PC-9 (cell line): ENCODE measurements around the gene KCNH1. TPM values are rescaled to one million over a fixed set of nuclear protein-coding genes. Genes with fewer than 3 reads are reported as not detected.

Experiments
- BruUV-seq: library from RNA; stranded (reverse); fragments of 400-500 nt; replicated peaks from 2 replicates; lab custom pipeline; 2021; lab: Mats Ljungman, UMichigan
- CTCF ChIA-PET: fragments of 300-600 bp; sonication (Branson Sonifier 250); formaldehyde crosslinking; loops from one replicate; lab custom pipeline; 2022; ENCODE audit warnings: antibody characterized with exemption; lab: Charles Lee
- POLR2A ChIA-PET: fragments of 300-600 bp; sonication (Branson Sonifier 250); formaldehyde crosslinking; loops from one replicate; lab custom pipeline; 2022; ENCODE audit warnings: antibody characterized with exemption; ENCODE audit not compliant: unreplicated experiment; lab: Charles Lee
- DNase-seq, 2 experiments: peaks; one replicate each; pipeline versions ENCODE4 v3.0.0 to v3.0.0-alpha.2; 2015 to 2022; ENCODE audit warnings: mixed read lengths in 1 of 2
- H2AFZ ChIP-seq: fragments of 200-600 bp; sonication (generic); 2 replicates; pipeline ENCODE4 v1.8.1; 2017; ENCODE audit warnings: antibody characterized with exemption
- H3F3A ChIP-seq: fragments of 200-600 bp; sonication (generic); 2 replicates; pipeline ENCODE4 v1.8.1; 2017; ENCODE audit warnings: antibody characterized with exemption, mild to moderate bottlenecking, low read depth; ENCODE audit not compliant: insufficient read depth
- H3K27ac ChIP-seq: fragments of 200-600 bp; sonication (generic); 2 replicates; pipeline ENCODE4 v1.6.1; 2016; ENCODE audit warnings: mixed run types
- H3K27me3 ChIP-seq: fragments of 200-600 bp; sonication (generic); 2 replicates; pipeline ENCODE4 v1.6.1; 2016; ENCODE audit warnings: low read depth, mixed run types; ENCODE audit not compliant: insufficient read depth
- H3K36me3 ChIP-seq: fragments of 200-600 bp; sonication (generic); 2 replicates; pipeline ENCODE4 v1.6.1; 2016; ENCODE audit warnings: low read depth, mixed run types
- H3K4me1 ChIP-seq: fragments of 200-600 bp; sonication (generic); replicated peaks from 2 replicates; pipeline ENCODE4 v1.6.1; 2016; ENCODE audit warnings: mixed run types; ENCODE audit not compliant: insufficient read depth
- H3K4me2 ChIP-seq: fragments of 200-600 bp; sonication (generic); 2 replicates; pipeline ENCODE4 v1.6.1; 2017; ENCODE audit warnings: mixed run types
- H3K4me3 ChIP-seq: fragments of 200-600 bp; sonication (generic); 2 replicates; pipeline ENCODE4 v1.6.1; 2016; ENCODE audit warnings: mixed run types
- H3K79me2 ChIP-seq: fragments of 200-600 bp; sonication (generic); 2 replicates; pipeline ENCODE4 v1.6.1; 2017; ENCODE audit warnings: low read depth, mixed run types
- H3K9me2 ChIP-seq: fragments of 200-600 bp; sonication (generic); 2 replicates; pipeline ENCODE4 v1.8.1; 2017; ENCODE audit warnings: mild to moderate bottlenecking; ENCODE audit not compliant: insufficient read depth
- H3K9me3 ChIP-seq: fragments of 200-600 bp; sonication (generic); 2 replicates; pipeline ENCODE4 v1.8.1; 2016; ENCODE audit warnings: low read depth; ENCODE audit not compliant: insufficient read depth
- H4K20me1 ChIP-seq: fragments of 200-600 bp; sonication (generic); 2 replicates; pipeline ENCODE4 v1.8.1; 2017; ENCODE audit not compliant: insufficient read depth
- EZH2 ChIP-seq: fragments of 200-600 bp; sonication (generic); IDR thresholded peaks from 2 replicates; pipeline ENCODE4 v1.8.0; 2017; ENCODE audit warnings: antibody characterized with exemption, low read depth
- intact Hi-C: fragments of 100-400 bp; cut with micrococcal nuclease; formaldehyde crosslinking; loops from one replicate; pipeline ENCODE4 v1.10.0; 2022; ENCODE audit not compliant: unreplicated experiment
- total RNA-seq: library from RNA; stranded (reverse); gene quantifications from 2 replicates; pipeline ENCODE4 v1.2.3, GENCODE V29; 2021
- TF ChIP-seq, protein P1 (sequence below): fragments of 200-600 bp; sonication (generic); conservative IDR thresholded peaks from 2 replicates; pipeline ENCODE4 v1.6.1; 2017; ENCODE audit warnings: mixed run types, antibody characterized with exemption, mild to moderate bottlenecking, moderate library complexity

KCNH1 gene
- total RNA-seq, 1 experiment from 2014 or later, result not detected

DNA sequence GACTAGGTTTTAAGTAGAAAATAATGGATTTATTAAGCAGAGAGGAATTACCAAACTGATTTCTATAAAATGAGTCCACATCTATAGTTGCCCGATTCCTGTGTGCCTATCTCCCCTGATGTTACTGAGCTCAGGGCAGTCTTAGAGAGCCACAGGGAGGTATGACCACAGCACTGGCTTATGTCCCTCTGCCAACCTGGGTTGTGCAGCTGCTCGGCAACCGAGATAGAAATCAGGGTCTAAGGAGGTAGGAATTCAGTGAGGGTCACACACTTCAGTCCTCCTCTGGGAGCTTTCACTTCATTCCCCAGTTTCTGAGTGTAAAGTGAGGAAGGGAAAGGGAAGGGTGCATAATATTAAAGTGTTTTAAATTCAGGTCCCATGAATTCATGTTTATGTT is 386.8 kb downstream of the KCNH1 start:
- CTCF ChIA-PET, result no interaction called here
- H3K27me3 ChIP-seq, result peaks cover 20% of the 10 kb centered on the region
- no peaks in the 10 kb centered on the region for H3K79me2 ChIP-seq
- no peak overlapping the region for H3K4me3 ChIP-seq
- TF ChIP-seq, protein P1, sequence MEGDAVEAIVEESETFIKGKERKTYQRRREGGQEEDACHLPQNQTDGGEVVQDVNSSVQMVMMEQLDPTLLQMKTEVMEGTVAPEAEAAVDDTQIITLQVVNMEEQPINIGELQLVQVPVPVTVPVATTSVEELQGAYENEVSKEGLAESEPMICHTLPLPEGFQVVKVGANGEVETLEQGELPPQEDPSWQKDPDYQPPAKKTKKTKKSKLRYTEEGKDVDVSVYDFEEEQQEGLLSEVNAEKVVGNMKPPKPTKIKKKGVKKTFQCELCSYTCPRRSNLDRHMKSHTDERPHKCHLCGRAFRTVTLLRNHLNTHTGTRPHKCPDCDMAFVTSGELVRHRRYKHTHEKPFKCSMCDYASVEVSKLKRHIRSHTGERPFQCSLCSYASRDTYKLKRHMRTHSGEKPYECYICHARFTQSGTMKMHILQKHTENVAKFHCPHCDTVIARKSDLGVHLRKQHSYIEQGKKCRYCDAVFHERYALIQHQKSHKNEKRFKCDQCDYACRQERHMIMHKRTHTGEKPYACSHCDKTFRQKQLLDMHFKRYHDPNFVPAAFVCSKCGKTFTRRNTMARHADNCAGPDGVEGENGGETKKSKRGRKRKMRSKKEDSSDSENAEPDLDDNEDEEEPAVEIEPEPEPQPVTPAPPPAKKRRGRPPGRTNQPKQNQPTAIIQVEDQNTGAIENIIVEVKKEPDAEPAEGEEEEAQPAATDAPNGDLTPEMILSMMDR, result no peak
- no peak for TF ChIP-seq EZH2
- H3K9me2 ChIP-seq, result no peaks in the 10 kb centered on the region
- BruUV-seq, result no TSS peak
- no peak overlapping the region for H3K4me2 ChIP-seq
- no peaks in the 10 kb centered on the region for H3K4me1 ChIP-seq
- no peak overlapping the region for H3K27ac ChIP-seq
- no peak overlapping the region for H2AFZ ChIP-seq
- no peaks in the 10 kb centered on the region for H3K9me3 ChIP-seq
- POLR2A ChIA-PET, result no interaction called here
- no peaks in the 10 kb centered on the region for H4K20me1 ChIP-seq
- intact Hi-C loops, result no loop called here
- no peak for DNase-seq
- no peaks in the 10 kb centered on the region for H3K36me3 ChIP-seq
- H3F3A ChIP-seq, result no peaks in the 10 kb centered on the region

DNA sequence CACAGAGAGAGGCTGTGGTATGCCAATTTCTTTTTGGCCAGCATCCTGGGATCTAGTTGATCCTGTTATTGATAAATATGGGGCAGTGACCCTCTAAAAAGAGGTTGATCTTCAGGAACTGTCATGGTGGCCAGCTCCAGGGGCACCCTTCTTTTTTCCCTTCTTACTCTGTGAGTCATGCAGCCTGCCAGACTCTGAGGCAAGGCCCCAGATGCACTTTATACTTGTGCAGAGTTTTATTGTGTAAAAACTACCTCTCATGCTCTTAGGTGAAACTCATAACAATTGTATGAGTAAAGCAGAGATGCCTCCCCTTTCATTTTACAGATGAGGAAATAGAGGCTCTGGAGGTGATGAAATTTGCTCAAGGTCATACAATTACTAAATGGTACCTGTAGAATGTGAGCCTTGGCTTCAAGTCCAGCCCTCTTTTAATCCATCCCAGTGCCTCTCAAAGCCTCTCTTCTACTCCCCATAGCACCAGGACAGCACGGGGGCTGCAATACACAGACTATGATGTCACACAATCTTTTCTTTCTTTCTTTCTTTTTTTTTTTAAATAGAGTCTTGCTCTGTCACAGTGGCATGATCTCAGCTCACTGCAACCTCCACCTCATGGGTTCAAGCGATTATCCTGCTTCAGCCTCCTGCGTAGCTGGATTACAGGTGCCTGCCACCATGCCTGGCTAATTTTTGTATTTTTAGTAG is 387.8 kb downstream of the KCNH1 start:
- intact Hi-C loops, result no loop called here
- Histone ChIP-seq H3K4me1 (no peaks in the 10 kb centered on the region), H3K9me2 (no peaks in the 10 kb centered on the region), H3K79me2 (no peaks in the 10 kb centered on the region), H2AFZ (no peak overlapping the region), H3K4me2 (no peak overlapping the region), H3K9me3 (no peaks in the 10 kb centered on the region), H3K36me3 (no peaks in the 10 kb centered on the region), H3K4me3 (no peak overlapping the region), H3F3A (no peaks in the 10 kb centered on the region), H3K27ac (no peak overlapping the region), H4K20me1 (no peaks in the 10 kb centered on the region), H3K27me3 (peaks cover 20% of the 10 kb centered on the region)
- TF ChIP-seq, protein P1, result no peak
- TF ChIP-seq EZH2, result no peak
- no peak for DNase-seq
- ChIA-PET POLR2A (no interaction called here), CTCF (no interaction called here)
- BruUV-seq, result no TSS peak

DNA sequence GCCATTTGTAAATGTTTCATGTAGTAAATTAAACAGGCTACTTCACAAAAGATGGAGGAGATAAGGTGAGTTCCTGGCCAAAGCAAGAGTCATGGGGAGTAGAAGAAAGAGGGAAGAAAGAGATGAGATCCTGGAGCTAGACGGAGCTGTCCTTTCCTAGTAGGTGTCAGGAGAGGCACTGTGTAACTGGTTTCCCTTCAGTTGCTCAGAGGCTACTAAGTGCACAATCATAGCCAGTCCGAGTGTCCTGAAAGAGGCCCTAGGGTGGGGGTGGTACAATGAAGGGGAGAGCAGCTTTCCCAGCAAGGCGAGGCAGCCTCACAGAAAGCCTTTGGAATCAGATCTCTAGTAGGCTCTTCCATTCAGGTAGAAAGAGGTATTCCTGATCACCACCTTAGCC is 390.9 kb downstream of the KCNH1 start:
- ChIA-PET POLR2A (no interaction called here), CTCF (no interaction called here)
- Histone ChIP-seq H3K36me3 (no peaks in the 10 kb centered on the region), H2AFZ (no peak overlapping the region), H3K9me3 (no peaks in the 10 kb centered on the region), H3K4me3 (no peak overlapping the region), H3K79me2 (no peaks in the 10 kb centered on the region), H3K27me3 (peaks cover 20% of the 10 kb centered on the region), H3K9me2 (no peaks in the 10 kb centered on the region; the same call in 1 of the 2 replicates), H4K20me1 (no peaks in the 10 kb centered on the region), H3F3A (no peaks in the 10 kb centered on the region), H3K4me2 (no peak overlapping the region), H3K27ac (no peak overlapping the region), H3K4me1 (no peaks in the 10 kb centered on the region)
- intact Hi-C loops, result no loop called here
- no peak for DNase-seq
- no TSS peak for BruUV-seq
- no peak for TF ChIP-seq EZH2
- TF ChIP-seq, protein P1, result no peak
